HG03571 (cell line): Measurements from ENCODE around the gene SYT5.
"Not testable (repeated sequence)": the region's sequence is repeated elsewhere in the genome, so short reads cannot be mapped to it uniquely, and the experiment has no call there.

Experiments
- ATAC-seq: cut with Tn5 transposase; IDR thresholded peaks from one replicate; pipeline ENCODE4 v1.9.1; 2021; ENCODE audit not compliant: unreplicated experiment

Gene SYT5

DNA sequence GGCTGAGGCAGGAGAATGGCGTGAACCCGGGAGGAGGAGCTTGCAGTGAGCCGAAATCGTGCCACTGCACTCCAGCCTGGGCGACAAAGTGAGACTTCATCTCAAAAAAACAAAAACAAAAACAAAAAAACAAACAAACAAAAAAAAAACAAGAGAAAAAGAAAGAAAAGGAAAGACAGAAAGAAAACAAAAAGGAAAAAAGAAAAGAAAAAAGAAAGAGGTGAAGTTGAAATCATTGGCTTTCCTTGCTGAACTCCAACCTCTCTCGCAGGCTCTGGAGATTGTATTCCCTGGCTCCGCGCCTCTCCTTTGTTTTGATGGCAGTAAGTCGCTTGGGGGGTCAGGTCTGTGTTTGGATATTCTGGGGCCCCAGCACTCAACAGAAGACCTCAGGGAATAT lies 7.8 kb downstream of the SYT5 start:
- ATAC-seq, result not testable (repeated sequence)

DNA sequence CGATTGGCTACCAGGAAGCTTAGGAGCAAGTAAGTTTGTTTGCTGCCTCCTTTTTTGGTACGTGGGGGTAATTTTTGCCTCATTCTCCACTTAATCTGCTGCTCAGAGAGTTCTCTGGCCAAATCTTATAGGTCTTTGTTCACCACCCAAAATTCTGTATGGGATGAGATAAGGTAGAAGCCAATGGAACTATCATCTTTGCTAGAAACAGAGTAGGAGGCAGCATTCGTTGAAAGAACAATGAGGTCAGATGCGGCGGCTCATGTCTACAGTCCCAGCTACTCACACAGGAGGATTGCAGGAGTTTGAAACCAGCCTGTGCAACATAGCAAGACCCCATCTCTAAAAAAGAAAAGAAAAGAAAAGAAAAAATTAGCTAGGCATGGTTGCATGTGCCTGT lies 8.6 kb downstream of the SYT5 start:
- ATAC-seq, result no peak

GRCh38 chr19:55169136-55169535 lies 11.0 kb downstream of the SYT5 start:
- no peak for ATAC-seq

GRCh38 chr19:55166530-55167268 lies 13.4 kb downstream of the SYT5 start, which contains the start of gene DNAAF3:
DNAAF3 (minus strand) TSS chr19:55166613; CDS start chr19:55166413, 200 bp downstream.
- ATAC-seq, result peak; percentile 64

DNA sequence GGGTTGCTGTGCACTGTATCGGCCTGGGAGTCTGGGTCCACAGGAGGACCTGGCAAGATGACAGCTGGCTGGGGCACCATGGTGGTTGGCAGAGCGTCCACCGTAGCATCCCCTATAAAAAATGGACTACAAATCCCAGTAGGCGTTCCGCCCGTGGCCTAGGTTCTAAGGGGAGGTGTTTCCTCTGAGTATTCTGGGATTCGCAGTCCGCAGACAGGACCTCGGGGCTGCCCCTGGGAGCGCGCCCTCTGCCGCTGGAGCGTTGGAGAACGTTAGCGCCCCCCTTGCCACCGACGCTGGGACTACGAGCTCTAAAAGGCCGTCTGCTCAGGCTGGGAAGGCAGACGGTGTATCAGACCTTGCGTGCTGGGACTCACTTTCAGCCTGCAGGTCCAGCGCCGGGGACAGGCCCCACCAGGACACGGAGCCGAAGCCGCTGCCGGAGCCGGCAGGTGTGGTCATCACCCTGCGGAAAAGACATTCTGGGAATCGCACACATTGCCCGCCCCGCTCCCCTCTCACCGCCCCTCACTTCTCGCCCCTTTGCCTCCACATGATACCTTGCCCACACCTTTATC lies 14.0 kb downstream of the SYT5 start:
- no peak for ATAC-seq

DNA sequence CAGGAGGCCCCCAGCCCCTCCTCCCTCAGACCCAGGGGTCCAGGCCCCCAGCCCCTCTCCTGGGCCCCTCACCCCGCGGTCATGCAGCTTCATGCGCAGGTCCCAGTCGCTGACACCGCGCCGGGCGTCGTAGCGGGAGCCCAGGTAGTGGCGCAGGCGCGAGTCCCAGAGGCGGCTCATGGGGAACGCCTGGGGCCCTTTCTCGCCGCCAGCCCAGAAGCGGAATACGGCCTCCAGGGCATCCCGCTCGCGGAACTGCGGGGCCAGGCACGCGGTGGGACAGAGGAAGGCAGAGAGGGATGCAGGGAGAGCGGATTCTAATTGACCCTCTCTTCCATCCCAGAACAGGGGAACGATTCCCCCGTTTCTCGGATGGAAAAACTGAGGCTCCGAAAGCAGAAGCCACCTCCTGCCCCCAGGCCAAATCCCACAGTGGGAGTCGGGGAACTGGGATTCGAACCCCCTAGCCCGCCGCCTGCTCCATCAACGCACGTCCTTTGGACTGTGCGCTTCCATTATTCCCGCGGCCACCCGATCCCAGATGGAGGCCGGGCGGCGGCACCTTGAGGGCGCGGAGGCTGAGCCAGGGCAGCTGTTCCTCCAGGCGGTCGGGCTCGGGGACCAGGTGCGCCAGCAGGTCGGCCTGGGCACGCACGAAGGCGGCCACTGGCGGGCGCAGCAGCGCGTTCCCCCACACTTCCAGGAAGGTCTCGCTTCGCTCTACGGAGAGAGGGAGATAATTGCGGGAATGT lies 18.3 kb downstream of the SYT5 start:
- ATAC-seq, result no peak

DNA sequence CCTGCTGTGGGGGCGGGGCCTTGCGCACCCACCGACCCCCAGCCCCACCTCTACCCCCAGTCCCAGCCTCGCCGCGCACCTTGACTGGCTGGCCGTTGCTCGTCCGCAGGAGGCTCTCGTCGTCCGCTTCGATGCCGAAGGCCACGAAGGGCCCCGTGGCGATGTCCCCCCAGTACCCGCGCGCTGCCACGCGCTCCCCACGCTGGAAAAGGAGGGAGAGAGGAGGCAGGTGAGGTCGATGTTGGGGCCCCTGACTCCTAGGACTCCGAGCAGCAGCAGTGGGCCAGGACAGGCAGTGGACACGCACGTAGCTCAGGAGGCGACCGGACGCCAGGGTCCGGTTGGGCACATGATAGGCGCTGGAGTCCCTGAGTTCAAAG lies 19.1 kb downstream of the SYT5 start:
- no peak for ATAC-seq

DNA sequence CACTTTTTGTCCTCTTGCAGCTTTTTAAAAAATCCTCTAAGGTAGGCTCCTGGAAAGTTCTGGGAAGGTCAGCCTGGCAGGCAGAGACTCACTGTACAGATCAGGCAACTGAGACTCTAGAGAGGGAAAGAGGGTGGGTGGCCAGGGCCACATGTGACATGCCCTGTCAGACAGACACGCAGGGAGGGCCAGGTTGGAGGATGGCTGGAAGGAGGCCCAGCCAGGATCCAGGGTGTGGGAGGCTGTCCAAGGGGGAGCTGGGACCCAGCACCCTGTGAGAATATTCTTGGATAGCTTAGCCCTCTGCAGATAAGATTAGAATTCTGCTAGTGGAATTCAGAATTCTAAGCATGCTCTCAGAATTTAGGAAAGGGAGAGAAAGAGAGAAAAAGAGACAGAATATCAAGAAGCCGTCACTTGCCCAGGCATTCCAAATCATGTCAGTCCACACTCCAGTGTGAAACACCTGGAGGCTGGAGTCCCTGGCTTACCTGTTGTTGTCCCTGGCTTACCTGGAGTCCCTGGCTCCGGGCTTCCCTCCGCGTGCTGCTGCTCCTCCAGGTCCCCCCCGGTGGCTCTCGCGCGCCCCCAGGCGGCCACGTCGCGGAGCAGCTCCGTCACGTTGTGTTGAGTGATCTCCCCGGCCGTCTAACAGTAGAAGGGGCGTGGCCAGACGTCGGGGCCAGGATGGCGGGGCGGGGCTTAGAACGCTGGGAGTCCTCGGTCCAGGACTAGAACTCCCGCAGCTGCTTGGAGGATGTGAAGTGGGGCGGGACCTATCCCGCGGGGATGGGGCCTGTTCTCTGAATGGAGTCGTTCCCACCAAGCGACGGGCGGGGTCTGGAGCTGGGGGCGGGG lies 19.7 kb downstream of the SYT5 start:
- ATAC-seq, result no peak

GRCh38 chr19:55158848-55159749 lies 21.0 kb downstream of the SYT5 start:
- ATAC-seq, result no peak

GRCh38 chr19:55158423-55158822 lies 21.7 kb downstream of the SYT5 start:
- ATAC-seq, result no peak

- ATAC-seq, result no peak
Observed at GRCh38 chr19:55157064-55157908, 22.8 kb downstream of the SYT5 start, which contains the start of gene TNNI3. TNNI3 (minus strand) TSS chr19:55157732; CDS start chr19:55157589, 143 bp downstream.

- ATAC-seq, result no peak
Observed at GRCh38 chr19:55156202-55157063, 23.7 kb downstream of the SYT5 start.

- ATAC-seq, result not testable (repeated sequence)
Observed at GRCh38 chr19:55155784-55156183, 24.3 kb downstream of the SYT5 start.

DNA sequence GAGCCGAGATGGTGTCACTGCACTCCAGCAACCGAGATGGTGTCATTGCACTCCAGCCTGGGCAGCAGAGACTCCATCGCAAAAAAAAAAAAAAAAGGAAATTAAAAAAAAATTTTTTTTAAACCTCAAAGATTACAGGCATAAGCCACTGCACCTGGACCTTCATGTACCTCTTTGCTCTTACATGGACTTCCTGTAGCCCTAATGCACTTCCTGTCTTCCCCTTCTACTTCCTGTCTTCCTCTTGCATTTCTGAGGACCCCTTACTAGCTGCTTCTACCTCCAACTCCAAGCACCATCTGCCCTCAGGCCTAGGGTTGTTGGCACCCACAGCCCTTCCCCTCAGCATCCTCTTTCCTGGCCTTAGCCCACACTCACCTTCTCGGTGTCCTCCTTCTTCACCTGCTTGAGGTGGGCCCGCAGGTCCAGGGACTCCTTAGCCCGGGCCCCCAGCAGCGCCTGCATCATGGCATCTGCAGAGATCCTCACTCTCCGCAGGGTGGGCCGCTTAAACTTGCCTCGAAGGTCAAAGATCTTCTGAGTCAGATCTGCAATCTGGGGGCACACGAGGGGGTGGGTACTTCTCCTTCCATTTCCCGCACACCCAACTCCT lies 26.3 kb downstream of the SYT5 start:
- ATAC-seq, result no peak

DNA sequence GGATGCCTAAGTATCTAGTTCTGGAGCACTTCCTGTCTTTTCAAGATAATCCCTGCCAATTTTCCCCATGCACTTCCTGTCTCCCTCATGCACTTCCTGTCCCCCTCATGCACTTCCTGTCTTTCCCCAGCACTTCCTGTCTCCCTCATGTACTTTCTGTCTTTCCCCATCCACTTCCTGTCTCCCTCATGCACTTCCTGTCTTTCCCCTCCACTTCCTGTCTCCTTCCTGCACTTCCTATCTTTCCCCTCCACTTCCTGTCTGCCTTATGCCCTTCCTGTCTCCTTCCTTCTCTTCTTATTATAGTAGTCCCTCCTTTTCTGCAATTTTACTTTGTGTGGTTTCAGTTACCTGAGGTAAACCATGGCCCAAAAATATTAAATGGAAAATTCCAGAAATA lies 28.1 kb downstream of the SYT5 start:
- ATAC-seq, result no peak

DNA sequence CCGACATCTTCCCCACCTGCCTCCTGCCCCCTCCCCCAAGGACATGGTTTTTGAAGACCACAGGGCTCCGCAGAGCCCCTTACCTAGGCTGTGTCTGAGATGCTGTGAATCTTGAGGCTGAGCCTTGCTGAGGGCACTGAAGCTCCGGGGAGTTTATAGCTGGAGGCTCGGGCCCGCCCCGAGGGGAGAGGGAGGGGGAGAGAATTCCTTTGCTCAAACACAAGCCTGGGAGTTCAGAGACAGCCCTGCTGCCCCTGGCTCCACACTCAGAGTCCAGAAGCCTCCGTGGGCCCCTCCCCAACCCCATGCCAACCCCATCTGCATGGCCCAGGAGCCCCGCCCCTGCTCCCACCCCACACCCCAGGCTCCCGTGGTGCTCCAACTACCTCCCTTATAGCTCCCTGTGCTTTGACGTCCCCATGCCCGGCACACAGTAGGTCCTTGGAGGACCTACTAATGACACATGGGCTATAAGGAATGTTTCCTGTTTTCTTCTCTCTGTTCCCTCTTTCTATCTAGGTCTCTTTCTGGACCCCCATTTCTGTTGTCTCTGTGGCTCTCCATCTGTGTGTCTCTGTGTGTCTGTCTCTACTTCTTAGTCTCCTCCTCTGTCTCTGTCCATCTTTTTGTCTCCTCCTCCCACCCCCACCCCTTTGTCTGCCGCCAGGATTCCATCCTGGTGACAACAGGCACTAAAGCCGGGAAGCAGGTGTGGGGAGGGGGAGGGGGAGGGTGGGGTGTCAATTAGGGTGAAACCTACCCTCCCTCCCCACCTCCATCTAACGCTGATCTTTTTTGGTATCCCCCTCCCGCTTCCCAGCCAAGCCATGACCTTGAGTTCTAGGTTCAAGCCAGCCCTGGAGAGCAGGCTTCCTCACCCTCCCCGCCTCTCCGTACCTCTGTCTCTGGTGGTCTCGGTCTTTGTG lies 30.7 kb downstream of the SYT5 start, which contains the start of gene TNNT1:
TNNT1 (minus strand) TSS at position 129 of the 926 bp plus-strand sequence. CDS start 2,049 bp downstream, outside the sequence.
- no peak for ATAC-seq
